HG03460 (cell line): Measurements from ENCODE around the gene SCUBE1.

ENCODE experiments used
- ATAC-seq: cut with Tn5 transposase; IDR thresholded peaks from one replicate; pipeline ENCODE4 v1.9.1; 2021; ENCODE audit not compliant: unreplicated experiment

The SCUBE1 gene

DNA sequence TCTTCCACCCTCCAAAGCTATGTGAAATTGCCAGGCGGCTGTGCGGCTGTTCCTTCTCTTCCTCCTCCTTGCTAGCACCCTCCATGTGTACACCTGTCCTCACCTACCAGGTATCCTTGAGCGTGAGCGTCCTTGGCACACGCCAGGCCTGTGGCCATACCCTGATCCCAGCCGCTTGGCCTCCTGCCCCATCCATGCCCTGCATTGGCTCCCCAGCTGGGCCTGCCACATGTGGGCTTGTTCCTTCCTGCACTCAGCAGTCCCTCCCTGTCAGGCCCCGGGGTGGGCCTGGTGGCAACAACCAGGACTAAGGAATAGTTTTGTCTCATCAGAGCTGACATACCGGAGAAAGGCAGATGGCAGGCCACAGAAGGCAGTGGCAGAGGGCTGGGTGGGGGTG, 40.0 kb downstream of the SCUBE1 start:
- ATAC-seq, result no peak

DNA sequence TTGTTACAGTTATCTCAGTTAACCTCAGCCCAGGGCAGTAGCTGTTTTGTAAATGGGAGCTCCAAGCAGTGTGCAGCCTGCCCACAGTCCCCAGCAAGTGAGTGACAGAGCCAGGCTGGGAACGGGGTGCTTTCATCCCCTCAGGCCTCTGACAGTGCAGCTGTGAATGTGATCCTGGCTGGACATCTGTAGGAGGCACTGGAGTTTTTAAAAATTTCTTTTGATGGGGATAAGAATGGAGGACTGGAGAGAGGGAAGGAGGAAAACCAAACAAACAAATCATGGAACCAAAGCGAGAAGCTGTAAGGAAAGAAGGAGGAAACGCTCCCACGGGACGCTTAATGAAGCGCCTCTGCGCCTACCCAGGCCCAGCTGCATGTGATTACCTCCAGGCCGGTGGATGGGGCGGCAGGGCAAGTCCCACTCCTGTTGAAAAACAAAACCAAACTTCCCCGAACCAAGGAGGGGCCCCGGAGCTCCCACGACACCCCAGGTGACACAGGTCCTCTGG, 40.6 kb downstream of the SCUBE1 start:
- ATAC-seq, result no peak

GRCh38 chr22:43301866-43302265, 41.3 kb downstream of the SCUBE1 start:
- ATAC-seq, result no peak

- ATAC-seq, result no peak
These were observed 42.1 kb downstream of the SCUBE1 start for GRCh38 chr22:43300891-43301676.

DNA sequence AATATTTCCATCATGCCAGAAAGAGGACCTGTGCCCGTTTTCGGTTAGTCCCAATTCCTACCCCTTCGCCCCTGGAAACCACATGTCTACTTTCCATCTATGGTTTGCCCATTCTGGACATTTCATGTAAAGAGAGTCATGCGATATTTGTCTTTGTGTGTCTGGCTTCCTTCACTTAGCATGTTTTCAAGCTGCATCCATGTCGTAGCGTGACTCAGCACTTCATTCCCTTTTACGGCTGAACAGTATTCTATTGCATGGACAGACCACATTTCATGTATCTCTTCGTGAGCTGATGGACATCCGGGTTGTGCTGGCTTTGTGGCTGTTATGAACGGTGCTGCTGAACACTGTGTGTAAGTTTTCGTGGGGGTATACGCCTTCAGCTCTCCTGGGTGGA, 43.4 kb downstream of the SCUBE1 start:
- ATAC-seq, result no peak

GRCh38 chr22:43298062-43298801, 44.9 kb downstream of the SCUBE1 start:
- no peak for ATAC-seq

- no peak for ATAC-seq
These were observed 45.7 kb downstream of the SCUBE1 start for GRCh38 chr22:43297270-43298061.

GRCh38 chr22:43296276-43296902, 46.8 kb downstream of the SCUBE1 start:
- no peak for ATAC-seq

DNA sequence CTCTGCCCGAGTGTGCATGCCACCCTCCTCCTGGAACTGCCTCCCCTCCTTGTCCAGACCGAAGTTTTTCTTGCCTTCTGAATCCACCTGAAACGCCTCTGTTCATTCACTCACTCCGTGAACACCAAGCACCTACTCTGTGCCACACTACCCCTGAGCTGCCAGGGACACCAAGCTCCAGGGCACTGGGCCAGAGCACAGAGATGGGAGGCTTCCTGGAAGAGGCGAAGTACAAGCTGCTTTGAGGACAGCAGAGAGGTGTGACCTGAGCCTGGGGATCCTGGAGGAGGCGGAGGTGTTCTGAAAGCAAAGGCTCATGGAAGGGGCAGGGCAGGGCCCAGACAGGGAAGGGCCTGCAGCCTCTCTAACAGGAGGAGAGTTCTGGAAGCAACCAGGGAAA, 47.5 kb downstream of the SCUBE1 start:
- ATAC-seq, result no peak

- no peak for ATAC-seq
These were observed 48.0 kb downstream of the SCUBE1 start for GRCh38 chr22:43295173-43295572.

DNA sequence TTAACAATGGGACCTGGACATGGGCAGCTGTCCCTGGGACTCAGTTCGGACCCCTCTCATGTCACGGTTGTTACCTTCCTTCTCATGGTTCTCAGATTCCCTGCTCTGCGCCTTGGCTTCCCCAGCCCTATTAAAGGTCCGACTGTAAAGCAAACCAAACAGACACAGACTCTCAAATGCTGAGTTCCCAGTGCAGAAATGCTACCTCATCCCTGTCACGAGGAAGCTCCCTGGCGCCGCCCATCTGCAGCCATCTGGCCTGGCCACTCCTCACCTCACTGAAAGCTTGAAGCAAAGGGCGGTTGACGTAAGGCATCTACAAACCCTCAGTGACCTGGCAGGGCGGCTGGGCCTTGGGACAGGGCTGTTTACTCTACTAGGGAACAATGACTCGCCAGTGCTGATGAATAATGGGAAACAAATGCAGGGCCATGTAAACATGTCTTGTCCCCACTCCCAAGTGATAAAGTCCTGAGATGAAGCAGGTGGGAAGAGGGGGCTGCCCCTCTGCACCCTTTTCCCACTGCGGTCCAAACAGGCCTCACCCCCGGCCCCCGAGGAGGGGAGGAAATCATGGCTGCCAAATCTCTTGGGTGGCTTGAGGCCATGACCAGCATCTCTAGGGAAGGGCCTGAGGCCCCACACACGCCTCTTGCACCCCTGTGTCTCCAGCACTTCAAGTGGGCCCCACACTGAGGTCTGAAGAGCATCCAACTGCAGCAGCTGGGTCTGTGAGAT, 49.3 kb downstream of the SCUBE1 start:
- ATAC-seq, result no peak

DNA sequence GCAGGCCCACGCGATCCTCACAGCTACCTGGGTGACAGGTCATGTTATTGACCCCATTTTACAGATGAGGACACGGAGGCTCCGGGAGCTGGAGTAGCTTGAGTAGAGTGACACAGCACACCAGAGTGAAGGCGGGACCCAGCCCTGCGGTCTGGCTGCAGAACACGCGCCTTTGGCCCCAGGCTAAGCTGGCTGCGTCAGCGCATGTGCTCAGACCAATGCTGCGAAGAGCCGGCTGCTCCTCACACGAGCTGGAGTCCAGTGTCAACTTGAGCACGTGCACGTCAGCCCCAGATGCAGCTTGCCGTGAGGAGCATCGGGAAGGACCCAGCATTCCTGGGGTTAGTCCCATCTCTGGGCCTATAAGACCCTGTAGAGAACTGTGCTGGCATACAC, 49.9 kb downstream of the SCUBE1 start:
- ATAC-seq, result no peak

DNA sequence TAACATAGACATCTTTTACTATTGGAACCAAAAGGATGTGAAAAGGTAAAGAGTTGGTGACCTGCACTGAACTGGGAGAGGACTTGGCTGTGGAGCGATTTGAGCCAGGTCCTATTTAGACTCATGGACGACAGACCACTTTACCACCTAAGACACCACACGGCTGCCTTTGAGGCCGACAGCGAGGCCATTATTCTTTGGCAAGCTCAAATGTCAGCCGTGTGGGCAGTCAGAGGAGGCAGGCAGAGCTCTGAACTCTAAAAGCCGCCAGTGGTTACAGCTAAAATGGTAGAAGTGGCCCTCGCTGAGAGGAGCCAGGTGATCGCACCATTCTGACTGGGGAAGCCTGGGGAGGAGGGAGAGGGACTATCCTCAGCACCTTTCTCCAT, 50.5 kb downstream of the SCUBE1 start:
- no peak for ATAC-seq

DNA sequence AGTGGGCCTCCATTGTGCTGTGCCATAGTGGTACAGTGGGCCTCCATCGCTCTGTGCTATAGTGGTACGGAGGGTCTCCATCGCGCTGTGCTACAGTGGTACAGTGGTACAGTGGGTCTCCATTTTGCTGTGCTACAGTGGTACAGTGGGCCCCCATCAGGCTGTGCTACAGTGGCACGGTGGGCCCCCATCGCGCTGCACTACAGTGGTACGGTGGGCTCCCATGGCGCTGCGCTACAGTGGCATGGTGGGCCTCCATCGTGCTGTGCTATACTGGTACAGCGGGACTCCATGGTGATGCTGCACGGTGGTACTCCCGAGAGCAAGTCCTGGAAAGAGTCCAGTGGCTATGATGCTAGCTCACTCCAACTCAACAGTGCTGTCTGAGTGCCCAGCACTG, 51.8 kb downstream of the SCUBE1 start:
- no peak for ATAC-seq

DNA sequence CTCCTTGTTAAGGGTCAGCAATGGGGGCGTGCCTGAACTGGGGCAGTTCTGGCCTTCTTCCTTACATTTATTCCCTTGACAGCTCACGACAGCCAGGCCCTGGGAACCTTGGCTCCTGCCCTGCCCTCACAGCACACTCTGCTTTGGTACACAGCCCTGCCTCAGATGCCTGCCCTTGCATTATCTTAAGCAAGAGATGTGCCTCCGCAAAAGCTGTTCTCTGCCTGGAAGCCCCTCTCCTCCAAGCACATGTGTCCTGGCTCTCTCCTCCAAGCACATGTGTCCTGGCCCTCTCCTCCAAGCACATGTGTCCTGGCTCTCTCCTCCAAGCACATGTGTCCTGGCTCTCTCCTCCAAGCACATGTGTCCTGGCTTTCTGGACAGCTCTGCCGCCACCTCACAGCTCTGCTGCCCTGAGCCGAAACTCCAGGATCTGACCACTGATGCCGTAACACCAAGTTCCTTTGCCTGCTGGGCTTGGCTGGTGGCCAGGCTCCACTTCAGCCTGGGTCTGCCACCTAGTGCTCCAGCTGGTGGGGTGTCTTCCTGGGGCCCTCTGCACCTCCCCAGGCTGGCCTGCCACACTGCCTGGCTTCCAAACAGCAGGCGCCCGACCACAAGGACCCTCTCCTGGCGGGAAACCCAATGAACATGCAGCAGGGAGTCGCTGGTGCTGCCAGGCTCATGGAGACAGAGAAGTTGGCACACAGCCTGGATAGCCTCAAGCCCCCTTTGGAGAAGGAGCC, 53.0 kb downstream of the SCUBE1 start:
- no peak for ATAC-seq

GRCh38 chr22:43289531-43289963, 53.6 kb downstream of the SCUBE1 start:
- ATAC-seq, result no peak

- no peak for ATAC-seq
These were observed 54.3 kb downstream of the SCUBE1 start for GRCh38 chr22:43288807-43289420.

DNA sequence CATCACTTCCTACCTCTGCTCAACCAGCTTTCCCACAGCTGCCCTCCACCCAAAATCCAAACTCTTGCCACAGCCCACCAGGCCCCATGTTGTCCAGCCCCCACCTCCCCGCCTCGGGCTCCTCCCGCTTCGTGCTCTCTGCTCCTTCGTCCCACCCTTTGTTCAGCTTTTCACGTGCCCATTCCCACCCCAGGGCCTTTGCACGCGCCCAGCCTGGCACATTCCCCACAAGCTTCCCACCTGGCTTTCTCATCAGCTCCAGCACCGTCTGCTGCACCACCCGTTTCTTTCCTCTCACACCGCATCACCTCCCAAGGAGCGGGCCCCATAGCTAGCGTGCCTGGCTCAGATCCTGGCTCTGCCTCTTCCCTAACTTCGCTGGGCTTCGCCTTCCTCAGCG, 54.8 kb downstream of the SCUBE1 start:
- no peak for ATAC-seq

DNA sequence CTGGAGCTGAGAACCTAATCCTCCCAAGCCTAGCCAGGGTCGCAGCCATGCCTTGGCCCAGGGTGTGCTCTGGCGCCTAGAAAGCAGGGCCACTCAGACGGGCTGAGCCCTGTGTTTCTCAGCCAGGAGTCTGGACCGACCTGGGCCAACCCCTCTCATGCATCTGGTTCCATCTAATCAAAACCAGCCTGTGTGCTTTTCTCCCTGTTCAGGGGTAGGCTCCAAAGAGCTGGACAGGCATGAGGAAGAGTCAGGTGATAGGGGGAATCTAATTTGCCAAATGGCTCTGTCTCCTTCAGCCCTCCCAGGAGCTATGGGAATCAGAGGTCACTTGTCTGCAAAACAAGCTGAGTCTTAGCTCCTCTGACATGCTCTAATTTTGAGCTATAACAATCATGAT, 55.7 kb downstream of the SCUBE1 start:
- no peak for ATAC-seq
